ENCODE measurements around the gene OR1F1. TPM values are rescaled to one million over a fixed set of nuclear protein-coding genes. Genes with fewer than 3 reads are reported as not detected.
"Not testable (repeated sequence)": the region's sequence is repeated elsewhere in the genome, so short reads cannot be mapped to it uniquely, and the experiment has no call there.

The OR1F1 gene
- total RNA-seq, result not detected in 2 replicates

DNA sequence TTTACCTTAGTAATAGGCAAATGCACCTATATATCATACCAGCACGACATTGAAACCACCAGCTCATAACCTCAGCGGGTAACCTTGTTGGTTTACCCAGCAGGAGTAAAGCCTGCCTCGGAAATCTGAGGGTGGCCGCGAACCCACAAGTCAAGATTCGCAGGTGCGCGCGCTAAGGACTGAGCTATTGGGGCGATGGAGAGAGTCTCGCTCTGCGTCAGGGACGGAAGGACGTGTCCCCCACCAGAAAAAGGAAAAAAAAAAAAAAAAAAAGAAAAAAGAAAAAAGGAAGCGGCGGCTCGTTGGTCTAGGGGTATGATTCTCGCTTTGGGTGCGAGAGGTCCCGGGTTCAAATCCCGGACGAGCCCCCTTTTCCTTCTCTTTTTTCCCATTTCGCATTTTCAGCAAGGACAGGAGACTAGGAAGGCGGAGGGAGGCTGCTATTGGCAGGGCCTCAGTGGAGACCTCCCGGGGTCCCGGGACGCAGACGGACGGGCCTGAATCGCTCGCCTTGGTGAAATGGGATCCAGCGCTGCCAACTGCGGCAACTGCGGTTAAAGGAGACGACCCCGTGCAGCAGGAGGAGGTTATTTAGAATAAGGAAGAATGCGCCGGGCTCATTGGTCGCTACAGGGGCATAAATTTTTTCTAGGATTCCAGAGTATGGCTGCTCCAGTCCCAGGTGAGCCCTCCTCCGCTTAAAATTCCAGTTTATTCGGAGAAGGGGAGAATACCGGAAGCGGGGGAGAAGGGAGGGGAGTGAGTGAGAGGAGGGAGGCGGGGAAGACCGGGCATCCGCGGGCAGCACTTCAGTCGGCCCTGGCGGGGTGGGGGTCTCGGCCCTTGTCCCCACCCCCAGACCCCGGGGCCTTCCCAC lies at the start of gene OR1F1:
TSS of gene OR1F1 (plus strand) at position 407 of the 877 bp plus-strand sequence.
- peak within 1 kb of the TSS; percentile 73 for H3K4me3 Mint-ChIP-seq
- peaks cover 56% of the 10 kb centered on the region for H3K27me3 Mint-ChIP-seq (ENCODE audit: insufficient read depth)
- peak; percentile 58 for DNase-seq (ENCODE audit: low spot score)
- peaks cover 55% of the 10 kb centered on the region for H3K4me1 Mint-ChIP-seq (ENCODE audit: low read depth)
- intact Hi-C loops (cut with micrococcal nuclease), result loop anchor here (2.0 to 10.0 kb wide), 4 partner anchors 39 to 313 kb away; partner anchors contain the start of genes CLUAP1, ZNF174, ZNF263 and ZSCAN32
- peaks cover 17% of the 10 kb centered on the region for H3K9me3 Mint-ChIP-seq
- peaks cover 7% of the 10 kb centered on the region for H3K36me3 Mint-ChIP-seq (ENCODE audit: low read depth)
- H3K27ac Mint-ChIP-seq, result peak within 1 kb of the TSS; percentile 85

DNA sequence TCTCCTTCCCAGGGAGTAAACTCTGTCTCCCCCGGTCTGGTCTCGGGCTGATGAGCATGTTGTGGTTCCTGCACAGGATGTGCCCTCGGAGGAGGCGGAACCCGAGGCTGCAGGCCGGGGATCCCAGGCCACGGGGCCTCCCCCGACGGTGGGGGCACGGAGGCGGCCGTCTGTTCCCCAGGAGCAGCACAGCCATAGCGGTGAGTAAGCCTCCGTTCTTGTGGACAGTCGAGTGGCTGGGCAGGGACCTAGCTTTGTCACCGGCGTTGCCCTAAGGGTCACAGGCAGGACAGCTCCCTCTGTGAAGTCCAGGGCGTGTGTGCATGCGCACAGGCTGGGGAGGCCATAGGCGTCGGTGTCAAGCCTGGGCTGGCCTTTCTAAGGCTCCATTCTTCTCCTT lies 49.7 kb upstream of the OR1F1 start:
- Mint-ChIP-seq H3K4me1 (ENCODE audit: low read depth) (peaks cover 11% of the 10 kb centered on the region), H3K4me3 (no peak overlapping the region), H3K9me3 (no peaks in the 10 kb centered on the region), H3K27me3 (ENCODE audit: insufficient read depth) (no peaks in the 10 kb centered on the region), H3K36me3 (ENCODE audit: low read depth) (peaks cover 12% of the 10 kb centered on the region), H3K27ac (no peak overlapping the region)
- intact Hi-C loops (cut with micrococcal nuclease), result no loop called here
- no peak for DNase-seq (ENCODE audit: low spot score)

DNA sequence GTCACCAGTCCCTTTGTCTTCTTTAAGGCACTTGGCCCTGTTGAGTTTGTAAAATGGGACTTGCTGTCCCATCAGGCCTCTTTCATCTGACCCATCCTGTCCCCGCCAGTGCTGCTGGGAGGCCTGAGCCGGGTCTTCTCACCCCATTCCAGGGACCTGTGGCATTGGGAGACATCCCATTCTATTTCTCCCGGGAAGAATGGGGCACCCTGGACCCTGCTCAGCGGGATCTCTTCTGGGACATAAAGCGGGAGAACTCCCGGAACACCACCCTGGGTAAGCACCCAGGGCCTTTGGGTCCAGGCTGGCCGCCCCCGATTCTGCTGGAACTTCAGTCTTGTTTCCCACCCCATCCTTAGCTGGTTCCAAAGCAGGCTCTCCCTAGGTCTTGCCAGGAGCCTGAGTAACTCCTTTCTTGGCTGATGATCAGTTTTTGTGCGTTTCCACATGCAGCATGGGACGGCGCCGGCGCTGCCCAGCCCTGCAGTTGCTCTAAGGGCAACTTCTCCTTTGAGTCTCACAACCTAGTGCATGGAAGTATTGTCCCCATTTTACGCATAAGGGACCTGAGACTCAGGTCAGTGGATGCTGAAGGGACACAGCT lies 49.1 kb upstream of the OR1F1 start:
- Mint-ChIP-seq H3K36me3 (ENCODE audit: low read depth) (peaks cover 12% of the 10 kb centered on the region), H3K4me1 (ENCODE audit: low read depth) (peaks cover 11% of the 10 kb centered on the region), H3K9me3 (no peaks in the 10 kb centered on the region), H3K27ac (no peak overlapping the region), H3K27me3 (ENCODE audit: insufficient read depth) (no peaks in the 10 kb centered on the region), H3K4me3 (no peak overlapping the region)
- no peak for DNase-seq (ENCODE audit: low spot score)
- intact Hi-C loops (cut with micrococcal nuclease), result no loop called here

DNA sequence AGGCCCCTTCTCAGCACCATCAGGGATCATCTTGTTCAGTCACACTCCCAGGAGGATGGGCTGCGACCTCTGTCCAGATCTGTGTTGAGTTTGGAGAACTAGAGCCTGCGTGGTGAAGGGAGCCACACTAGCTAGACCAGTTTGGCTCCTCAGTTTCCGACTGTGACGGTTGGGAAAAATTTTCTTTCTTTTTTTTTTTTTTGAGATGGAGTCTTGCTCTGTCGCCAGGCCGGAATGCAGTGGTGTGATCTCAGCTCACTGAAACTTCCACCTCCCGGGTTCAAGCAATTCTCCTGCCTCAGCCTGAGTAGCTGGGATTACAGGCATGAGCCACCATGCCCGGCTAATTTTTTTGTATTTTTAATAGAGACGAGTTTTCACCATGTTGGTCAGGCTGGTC lies 48.4 kb upstream of the OR1F1 start:
- H3K4me3 Mint-ChIP-seq; H3K9me3 Mint-ChIP-seq; H3K27me3 Mint-ChIP-seq (ENCODE audit: insufficient read depth); DNase-seq (ENCODE audit: low spot score); H3K27ac Mint-ChIP-seq; intact Hi-C loops (cut with micrococcal nuclease): not testable (repeated sequence)
- peaks cover 12% of the 10 kb centered on the region for H3K36me3 Mint-ChIP-seq (ENCODE audit: low read depth)
- H3K4me1 Mint-ChIP-seq (ENCODE audit: low read depth), result peaks cover 11% of the 10 kb centered on the region

DNA sequence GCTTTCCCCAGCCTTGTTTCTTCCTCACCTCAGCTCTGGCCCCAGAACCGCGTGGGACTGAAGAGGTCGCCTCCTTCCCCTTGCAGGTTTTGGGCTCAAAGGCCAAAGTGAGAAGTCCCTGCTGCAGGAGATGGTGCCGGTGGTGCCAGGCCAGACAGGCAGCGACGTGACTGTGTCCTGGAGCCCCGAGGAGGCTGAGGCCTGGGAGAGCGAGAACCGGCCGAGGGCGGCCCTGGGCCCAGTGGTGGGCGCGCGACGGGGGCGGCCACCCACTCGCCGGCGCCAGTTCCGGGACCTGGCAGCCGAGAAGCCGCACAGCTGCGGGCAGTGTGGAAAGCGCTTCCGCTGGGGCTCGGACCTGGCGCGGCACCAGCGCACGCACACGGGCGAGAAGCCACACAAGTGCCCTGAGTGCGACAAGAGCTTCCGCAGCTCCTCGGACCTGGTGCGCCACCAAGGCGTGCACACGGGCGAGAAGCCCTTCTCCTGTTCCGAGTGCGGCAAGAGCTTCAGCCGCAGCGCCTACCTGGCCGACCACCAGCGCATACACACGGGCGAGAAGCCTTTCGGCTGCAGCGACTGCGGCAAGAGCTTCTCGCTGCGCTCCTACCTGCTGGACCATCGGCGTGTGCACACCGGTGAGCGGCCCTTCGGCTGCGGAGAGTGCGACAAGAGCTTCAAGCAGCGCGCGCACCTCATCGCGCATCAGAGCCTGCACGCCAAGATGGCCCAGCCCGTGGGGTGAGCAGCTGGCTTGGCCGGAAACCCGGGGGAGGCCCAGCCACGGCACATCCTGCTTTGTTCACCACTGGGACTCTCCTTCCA lies 47.2 kb upstream of the OR1F1 start:
- Mint-ChIP-seq H3K27me3 (ENCODE audit: insufficient read depth) (no peaks in the 10 kb centered on the region), H3K27ac (no peak overlapping the region), H3K36me3 (ENCODE audit: low read depth) (peaks cover 12% of the 10 kb centered on the region), H3K4me3 (no peak overlapping the region), H3K4me1 (ENCODE audit: low read depth) (peaks cover 5% of the 10 kb centered on the region), H3K9me3 (no peaks in the 10 kb centered on the region)
- no peak for DNase-seq (ENCODE audit: low spot score)
- intact Hi-C loops (cut with micrococcal nuclease), result no loop called here

DNA sequence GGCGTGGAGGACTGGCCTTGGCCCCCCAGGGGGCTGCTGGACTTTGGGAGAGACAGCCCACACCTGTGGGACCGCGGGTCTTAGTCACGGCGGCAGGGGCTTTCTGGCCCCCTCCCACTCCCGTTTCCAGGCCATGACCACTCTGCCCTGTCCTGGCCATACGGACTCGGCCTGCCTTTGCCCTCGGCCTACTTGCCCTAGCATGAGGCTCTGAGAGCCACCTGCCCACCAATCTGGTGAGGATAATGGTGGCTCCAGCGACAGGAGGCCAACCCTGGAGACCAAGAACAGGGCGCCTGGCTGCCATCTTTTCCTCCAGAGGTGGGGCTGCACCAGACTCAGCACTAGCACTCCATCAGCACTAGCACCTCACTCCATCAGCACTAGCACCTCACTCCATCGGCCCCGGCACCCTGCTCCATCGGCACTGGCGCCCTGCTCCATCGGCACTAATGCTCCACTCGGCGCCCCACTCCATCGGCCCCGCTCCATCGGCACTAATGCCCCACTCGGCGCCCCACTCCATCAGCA lies 46.2 kb upstream of the OR1F1 start:
- H3K4me3 Mint-ChIP-seq, result no peak overlapping the region
- H3K36me3 Mint-ChIP-seq (ENCODE audit: low read depth), result peaks cover 10% of the 10 kb centered on the region
- intact Hi-C loops (cut with micrococcal nuclease), result no loop called here
- H3K27ac Mint-ChIP-seq, result no peak overlapping the region
- H3K27me3 Mint-ChIP-seq (ENCODE audit: insufficient read depth), result peaks cover 3% of the 10 kb centered on the region
- no peak for DNase-seq (ENCODE audit: low spot score)
- no peaks in the 10 kb centered on the region for H3K4me1 Mint-ChIP-seq (ENCODE audit: low read depth)
- H3K9me3 Mint-ChIP-seq, result no peaks in the 10 kb centered on the region

DNA sequence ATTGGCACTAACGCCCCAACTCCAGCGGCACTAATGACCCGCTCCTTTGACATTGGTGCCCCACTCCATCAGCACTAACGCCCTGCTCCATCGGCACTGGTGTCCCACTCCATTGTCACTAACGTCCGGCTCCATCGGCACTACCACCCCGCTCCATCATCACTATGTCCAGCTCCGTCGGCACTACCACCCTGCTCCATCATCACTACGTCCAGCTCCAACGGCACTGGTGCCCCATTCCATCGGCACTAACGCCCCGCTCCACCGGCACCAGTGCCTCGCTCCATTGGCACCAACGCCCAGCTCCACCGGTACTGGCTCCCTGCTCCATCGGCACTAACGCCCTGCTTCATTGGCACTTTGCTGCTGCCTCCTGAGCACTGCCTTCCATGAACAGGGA lies 45.7 kb upstream of the OR1F1 start:
- peaks cover 10% of the 10 kb centered on the region for H3K36me3 Mint-ChIP-seq (ENCODE audit: low read depth)
- no peak overlapping the region for H3K27ac Mint-ChIP-seq
- no peaks in the 10 kb centered on the region for H3K4me1 Mint-ChIP-seq (ENCODE audit: low read depth)
- no peak overlapping the region for H3K4me3 Mint-ChIP-seq
- H3K9me3 Mint-ChIP-seq, result no peaks in the 10 kb centered on the region
- no peak for DNase-seq (ENCODE audit: low spot score)
- peaks cover 3% of the 10 kb centered on the region for H3K27me3 Mint-ChIP-seq (ENCODE audit: insufficient read depth)
- intact Hi-C loops (cut with micrococcal nuclease), result no loop called here

DNA sequence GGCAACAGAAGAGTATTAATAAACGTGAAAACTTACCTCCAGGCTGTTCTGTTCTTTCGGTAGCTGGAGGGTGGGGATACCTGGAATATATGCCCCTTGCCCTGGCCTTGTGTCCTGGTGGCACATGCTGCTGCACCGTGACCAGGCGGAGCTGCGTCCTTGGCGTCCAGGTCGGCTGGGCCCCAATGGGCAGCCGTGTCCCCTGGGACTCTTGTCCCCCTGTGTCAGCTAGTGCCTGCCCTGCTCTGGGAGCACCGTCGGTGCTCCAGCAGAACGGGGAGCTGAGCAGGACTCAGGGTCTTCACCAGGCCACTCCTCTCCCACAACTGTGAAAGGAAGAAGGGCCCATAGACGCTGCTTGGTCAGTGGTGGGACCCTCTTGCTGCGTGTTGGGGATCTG lies 45.2 kb upstream of the OR1F1 start:
- Mint-ChIP-seq H3K27me3 (ENCODE audit: insufficient read depth) (peaks cover 3% of the 10 kb centered on the region), H3K4me1 (ENCODE audit: low read depth) (no peaks in the 10 kb centered on the region), H3K27ac (no peak overlapping the region), H3K4me3 (no peak overlapping the region), H3K36me3 (ENCODE audit: low read depth) (peaks cover 9% of the 10 kb centered on the region), H3K9me3 (no peaks in the 10 kb centered on the region)
- intact Hi-C loops (cut with micrococcal nuclease), result no loop called here
- DNase-seq (ENCODE audit: low spot score), result no peak

DNA sequence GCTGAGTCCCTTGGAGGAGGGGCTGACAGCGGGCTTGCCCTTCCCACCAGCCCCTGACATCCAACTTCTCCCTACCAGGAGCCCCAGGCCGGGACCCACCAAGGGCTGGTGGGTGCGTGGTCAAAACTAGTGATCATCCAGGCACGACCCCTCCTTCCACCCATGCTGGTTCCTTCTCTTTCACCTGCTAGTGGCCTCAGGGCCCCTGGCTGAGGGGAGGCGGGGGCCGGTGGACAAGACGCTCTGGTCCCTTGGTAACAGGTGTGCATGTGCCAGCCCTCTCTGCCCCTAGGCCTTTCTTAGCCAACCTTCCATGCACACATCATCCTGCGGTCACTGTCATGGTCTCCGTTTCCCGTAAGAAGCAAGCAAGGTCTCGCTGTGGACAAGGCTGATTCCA lies 44.8 kb upstream of the OR1F1 start:
- H3K4me1 Mint-ChIP-seq (ENCODE audit: low read depth), result no peaks in the 10 kb centered on the region
- intact Hi-C loops (cut with micrococcal nuclease), result no loop called here

DNA sequence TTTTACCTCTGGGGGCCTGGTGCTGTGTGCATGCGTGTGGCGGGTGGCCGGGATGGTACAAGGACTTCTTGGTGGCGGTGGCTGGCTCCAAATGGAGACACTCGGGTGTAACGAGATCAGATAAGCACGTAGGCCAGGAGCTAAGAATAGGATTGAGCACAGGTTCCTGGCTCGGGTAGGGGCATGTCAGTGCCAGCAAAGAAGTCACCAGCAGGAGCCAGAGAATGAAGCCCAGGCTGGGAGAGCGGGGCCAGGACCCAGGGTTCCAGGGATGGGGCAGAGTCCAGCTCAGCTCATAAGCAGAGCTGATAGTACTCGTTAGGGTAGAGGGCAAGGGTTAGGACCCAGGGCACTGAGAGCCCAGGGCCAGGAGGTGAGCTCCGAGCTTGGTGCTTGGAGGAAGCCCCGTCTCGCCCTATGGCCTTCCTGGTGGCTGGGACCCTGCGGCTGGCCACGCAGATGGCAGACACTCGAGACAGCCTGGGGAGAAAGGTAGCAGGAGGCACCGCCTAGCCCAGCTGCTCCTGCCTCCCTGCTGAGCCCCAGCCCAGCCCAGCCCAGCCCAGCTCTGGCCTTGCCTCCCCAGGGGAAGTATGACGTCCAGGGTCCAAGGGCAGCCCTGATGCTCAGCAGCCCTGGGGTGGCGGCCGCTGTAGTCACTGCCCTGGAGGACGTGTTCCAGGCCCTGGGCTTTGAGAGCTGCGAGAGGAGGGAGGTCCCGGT lies 44.2 kb upstream of the OR1F1 start:
- no peak for DNase-seq (ENCODE audit: low spot score)
- peaks cover 3% of the 10 kb centered on the region for H3K27me3 Mint-ChIP-seq (ENCODE audit: insufficient read depth)
- peaks cover 8% of the 10 kb centered on the region for H3K36me3 Mint-ChIP-seq (ENCODE audit: low read depth)
- no peaks in the 10 kb centered on the region for H3K9me3 Mint-ChIP-seq
- no peak overlapping the region for H3K27ac Mint-ChIP-seq
- H3K4me3 Mint-ChIP-seq, result no peak overlapping the region
- intact Hi-C loops (cut with micrococcal nuclease), result no loop called here
- no peaks in the 10 kb centered on the region for H3K4me1 Mint-ChIP-seq (ENCODE audit: low read depth)

More for the DNA sequence above, 44.8 kb upstream of the OR1F1 start:
- no peaks in the 10 kb centered on the region for H3K9me3 Mint-ChIP-seq
- DNase-seq (ENCODE audit: low spot score), result no peak
- H3K27ac Mint-ChIP-seq, result no peak overlapping the region
- H3K4me3 Mint-ChIP-seq, result no peak overlapping the region
- H3K27me3 Mint-ChIP-seq (ENCODE audit: insufficient read depth), result peaks cover 3% of the 10 kb centered on the region
- H3K36me3 Mint-ChIP-seq (ENCODE audit: low read depth), result peaks cover 8% of the 10 kb centered on the region

DNA sequence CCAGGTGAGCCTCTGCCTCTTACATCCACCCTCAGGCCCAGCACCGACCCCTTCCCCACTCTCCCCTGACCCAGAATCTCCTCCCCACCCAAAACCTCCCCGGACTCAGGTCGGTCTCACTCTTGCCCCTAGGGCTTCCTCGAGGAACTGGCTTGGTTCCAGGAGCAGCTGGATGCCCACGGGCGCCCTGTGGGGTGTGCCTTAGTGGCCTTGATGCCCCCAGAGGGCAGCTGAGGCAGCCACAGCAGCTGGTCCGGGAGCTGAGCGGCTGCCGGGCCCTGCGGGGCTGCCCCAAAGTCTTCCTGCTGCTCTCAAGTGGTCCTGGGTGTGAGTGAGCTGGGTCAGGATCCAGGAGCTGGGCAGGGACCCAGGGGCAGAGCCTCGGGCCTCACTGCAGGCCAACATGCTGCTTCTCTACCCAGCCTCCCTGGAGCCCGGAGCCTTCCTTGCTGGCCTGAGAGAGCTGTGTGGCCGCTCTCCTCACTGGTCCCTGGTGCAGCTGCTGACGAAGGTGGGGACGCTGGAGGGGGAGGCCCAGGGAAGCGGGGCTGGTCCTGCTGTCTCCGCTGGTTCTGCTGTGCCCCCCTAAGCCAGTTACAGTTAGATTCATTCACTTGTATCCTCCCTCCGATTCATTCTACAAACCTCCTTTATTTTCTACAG lies 43.6 kb upstream of the OR1F1 start:
- H3K36me3 Mint-ChIP-seq (ENCODE audit: low read depth), result peaks cover 6% of the 10 kb centered on the region
- H3K4me3 Mint-ChIP-seq, result no peak overlapping the region
- DNase-seq (ENCODE audit: low spot score), result no peak
- no peaks in the 10 kb centered on the region for H3K9me3 Mint-ChIP-seq
- H3K27me3 Mint-ChIP-seq (ENCODE audit: insufficient read depth), result peaks cover 3% of the 10 kb centered on the region
- no peak overlapping the region for H3K27ac Mint-ChIP-seq
- intact Hi-C loops (cut with micrococcal nuclease), result no loop called here
- H3K4me1 Mint-ChIP-seq (ENCODE audit: low read depth), result no peaks in the 10 kb centered on the region

DNA sequence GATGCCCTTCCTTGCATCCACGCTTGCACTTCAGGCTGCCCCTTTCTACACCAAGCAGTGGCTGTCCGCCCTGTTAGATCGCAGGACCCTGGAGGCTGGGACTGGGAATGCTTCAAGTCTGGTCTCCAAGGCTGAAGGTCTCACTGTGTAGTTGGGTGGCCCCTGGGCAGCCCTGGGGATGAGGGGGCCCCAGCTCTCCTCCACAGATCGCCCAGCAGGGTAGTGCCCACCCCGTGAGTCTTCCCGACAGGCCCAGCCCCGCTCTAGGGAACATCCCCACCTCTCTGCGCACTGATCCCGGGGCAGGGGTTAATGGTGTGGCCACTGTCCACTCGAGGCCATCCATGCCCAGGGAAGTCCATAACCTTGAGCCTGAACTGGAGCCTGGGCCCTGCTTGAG lies 42.9 kb upstream of the OR1F1 start:
- no peak overlapping the region for H3K27ac Mint-ChIP-seq
- H3K4me1 Mint-ChIP-seq (ENCODE audit: low read depth), result peaks cover 4% of the 10 kb centered on the region
- no peak for DNase-seq (ENCODE audit: low spot score)
- peaks cover 6% of the 10 kb centered on the region for H3K36me3 Mint-ChIP-seq (ENCODE audit: low read depth)
- H3K4me3 Mint-ChIP-seq, result no peak overlapping the region
- no peaks in the 10 kb centered on the region for H3K9me3 Mint-ChIP-seq
- H3K27me3 Mint-ChIP-seq (ENCODE audit: insufficient read depth), result peaks cover 3% of the 10 kb centered on the region
- intact Hi-C loops (cut with micrococcal nuclease), result no loop called here

Data from activated T-helper 1 cell treated with anti-CD3 and anti-CD28 coated beads, Interleukin-12 subunit alpha, Interleukin-12 subunit beta, Interleukin-2, Interleukin-4 antibody, amounts not matched to agents 30 ng/mL and 10 ng/mL and 1 ng/mL, durations not matched to agents 14 hours and 24 hours and 36 hours (primary cell).